ENCODE measurements around the gene CADM4.
"Not testable (repeated sequence)": the region's sequence is repeated elsewhere in the genome, so short reads cannot be mapped to it uniquely, and the experiment has no call there.

CADM4 gene

DNA sequence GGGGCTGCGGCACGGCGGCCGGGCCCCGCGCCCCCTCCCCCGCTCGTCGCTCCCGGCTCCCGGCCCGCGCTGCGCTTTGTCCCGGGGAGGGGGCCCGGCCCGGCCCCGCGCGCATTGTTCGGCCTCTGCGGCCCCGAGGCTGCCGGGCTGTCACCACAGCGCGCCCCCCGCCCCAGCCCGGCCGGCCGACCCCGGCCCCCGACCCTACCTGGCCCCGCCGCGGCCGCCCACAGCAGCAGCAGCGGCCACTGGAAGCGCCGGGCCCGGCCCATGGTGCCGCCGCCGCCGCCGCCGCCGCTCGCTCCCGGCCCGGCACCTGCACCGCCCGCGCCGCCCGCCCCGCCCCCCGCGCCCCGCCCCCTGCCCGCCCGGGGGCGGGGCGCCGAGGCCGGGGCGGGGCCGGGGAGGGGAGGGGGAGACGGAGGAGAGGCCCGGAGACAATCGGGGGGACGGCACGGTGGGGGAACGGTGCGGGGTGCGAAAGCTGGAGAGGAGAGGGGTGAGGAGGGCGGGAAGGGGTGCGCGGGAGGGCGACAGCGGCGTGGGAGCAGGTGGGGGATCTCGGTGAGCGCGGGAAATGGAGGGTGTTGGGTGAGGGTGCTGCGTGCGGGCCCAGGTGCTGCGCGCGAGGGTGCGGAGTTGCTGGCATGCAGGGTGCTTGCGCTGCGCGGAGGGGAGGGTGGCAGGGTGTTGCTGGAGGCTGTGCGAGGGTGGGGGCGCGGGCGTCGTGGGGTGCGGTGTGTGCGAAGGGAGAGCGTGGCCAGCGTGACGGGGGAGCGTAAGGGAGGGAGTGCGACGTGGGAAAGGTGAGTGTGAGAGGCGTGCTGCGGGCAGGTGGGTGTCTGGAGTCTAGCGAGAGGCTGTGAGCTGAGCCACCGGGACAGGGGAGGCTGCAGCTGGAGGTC is at the start of gene CADM4:
TSS of gene CADM4 (minus strand) at position 332 of the 905 bp plus-strand sequence. CDS start at position 272, 60 bp downstream.
- DNase-seq = peak; percentile 36

DNA sequence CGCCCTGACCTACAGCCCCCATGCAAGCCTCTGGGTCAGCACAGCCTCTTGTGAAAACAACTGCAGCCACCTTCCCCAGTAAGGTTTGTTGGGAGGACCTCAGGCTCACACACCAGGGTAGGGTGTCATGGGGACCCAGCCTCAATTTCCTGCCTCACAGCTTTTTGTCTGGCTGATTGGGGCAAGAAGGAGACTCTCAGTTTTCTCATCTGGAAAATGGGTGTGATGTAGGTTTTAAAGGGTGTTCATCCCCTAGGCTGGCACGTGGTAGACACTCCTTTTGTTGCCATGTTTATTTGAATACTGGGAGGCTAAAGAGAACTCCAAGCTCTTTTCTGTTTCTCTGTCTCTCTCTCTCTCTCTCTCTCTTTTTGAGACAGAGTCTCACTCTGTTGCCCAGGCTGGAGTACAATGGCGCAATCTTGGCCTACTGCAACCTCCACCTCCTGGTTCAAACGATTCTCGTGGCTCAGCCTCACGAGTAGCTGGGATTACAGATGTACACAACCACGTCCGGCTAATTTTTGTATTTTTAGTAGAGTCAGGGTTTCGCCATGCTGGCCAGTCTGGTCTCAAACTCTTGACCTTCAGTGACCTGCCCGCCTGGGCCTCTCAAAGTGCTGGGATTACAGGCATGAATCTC is 48.5 kb upstream of the CADM4 start:
- no peak for DNase-seq

DNA sequence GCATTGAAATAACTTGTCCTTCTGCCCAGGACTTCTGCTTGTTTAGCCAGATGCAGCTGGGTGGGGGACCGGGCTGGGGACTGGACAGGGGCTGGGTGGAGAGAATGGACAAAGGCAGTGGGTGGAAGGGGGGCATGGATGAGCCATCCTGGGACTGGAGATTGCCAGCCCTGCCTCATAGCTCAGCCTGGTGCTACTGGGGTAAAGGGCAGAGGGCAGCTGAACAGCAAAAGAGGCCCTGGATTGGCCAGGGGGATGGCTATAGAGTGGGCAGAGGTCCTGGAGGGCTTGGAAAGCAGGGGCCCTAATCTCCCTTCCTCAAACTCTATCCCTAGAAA is 48.0 kb upstream of the CADM4 start:
- no peak for DNase-seq

GRCh38 chr19:43684326-43684725 is 44.7 kb upstream of the CADM4 start:
- no peak for DNase-seq

DNA sequence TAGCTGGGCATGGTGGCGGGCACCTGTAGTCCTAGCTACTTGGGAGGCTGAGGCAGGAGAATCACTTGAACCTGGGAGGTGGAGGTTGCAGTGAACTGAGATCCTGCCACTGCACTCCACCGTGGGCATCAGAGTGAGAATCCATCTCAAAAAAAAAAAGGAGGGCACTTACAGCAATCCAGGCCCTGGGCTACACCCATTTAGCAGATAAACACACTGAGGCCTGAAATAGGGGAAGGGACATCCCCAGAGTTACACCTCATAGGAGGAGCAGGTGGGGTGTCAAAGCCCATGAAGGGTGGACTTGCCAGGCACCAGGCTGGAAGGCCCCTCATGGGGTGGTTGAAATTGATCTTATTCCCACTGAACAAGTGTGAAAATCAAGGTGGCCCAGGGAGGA is 44.3 kb upstream of the CADM4 start:
- DNase-seq = no peak

- no peak for DNase-seq
Observed at GRCh38 chr19:43682824-43683661, 43.4 kb upstream of the CADM4 start.

DNA sequence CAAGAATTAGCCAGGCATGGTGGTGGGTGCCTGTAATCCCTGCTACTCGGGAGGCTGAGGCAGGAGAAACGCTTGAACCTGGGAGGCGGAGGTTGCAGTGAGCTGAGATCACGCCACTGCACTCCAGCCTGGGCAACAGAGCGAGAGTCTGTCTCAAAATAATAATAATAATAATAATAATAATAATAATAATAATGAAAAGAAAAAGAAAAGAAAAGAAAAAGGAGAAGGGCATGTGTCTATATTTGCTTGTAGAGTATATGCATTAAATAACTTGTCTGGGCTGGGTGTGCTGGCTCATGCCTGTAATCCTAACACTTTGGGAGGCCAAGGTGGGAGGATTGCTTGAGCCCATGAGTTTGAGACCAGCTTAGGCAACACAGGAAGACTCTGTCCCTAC is 42.6 kb upstream of the CADM4 start:
- not testable (repeated sequence) for DNase-seq

GRCh38 chr19:43681821-43682220 is 42.2 kb upstream of the CADM4 start:
- no peak for DNase-seq

- no peak for DNase-seq
Observed at GRCh38 chr19:43678512-43679261, 39.0 kb upstream of the CADM4 start.

DNA sequence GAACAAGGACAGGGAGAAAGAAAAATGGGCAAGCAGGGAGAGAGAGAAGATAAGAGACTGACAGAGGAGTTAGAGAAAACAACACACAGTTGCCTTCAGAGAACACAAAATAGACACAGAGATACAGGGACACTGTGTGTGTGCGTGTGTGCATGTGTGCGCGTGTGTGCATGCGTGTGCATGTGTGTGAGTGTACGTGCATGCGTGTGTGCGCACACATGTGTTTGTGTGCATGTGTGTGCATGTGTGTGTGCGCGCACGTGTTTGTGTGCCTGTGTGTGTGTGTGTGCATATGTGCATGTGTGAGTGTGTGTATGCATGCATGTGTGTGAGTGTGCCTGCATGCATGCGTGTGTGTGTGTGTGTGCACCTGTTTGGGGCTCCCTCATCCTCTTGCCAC is 36.3 kb upstream of the CADM4 start:
- DNase-seq = no peak

- DNase-seq = no peak
Observed at GRCh38 chr19:43675269-43675879, 35.7 kb upstream of the CADM4 start.

- no peak for DNase-seq
Observed at GRCh38 chr19:43674596-43674995, 34.9 kb upstream of the CADM4 start.

GRCh38 chr19:43674183-43674582 is 34.5 kb upstream of the CADM4 start:
- no peak for DNase-seq

DNA sequence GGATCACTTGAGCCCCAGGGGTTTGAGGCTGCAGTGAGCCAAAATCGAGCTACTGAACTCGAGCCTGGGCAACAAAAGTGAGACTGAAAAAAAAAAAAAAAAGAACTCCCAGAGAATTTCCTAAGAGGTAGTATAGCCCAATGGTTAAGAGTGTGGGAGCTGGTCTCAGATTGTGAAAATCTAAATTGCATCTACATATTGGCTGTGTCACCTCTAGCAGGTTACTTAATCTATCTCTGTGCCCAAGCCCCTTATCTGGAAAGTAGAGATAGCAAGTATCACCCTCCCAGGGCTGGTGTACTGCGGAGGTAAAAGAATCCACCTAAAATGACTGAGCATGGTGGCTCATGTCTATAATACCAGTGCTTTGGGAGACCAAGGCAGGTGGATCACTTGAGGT is 34.0 kb upstream of the CADM4 start:
- DNase-seq = no peak

GRCh38 chr19:43672061-43672679 is 32.5 kb upstream of the CADM4 start:
- no peak for DNase-seq

- peak; percentile 94 for DNase-seq
Observed at GRCh38 chr19:43668406-43669109, 28.9 kb upstream of the CADM4 start.

GRCh38 chr19:43667876-43668405 is 28.3 kb upstream of the CADM4 start:
- DNase-seq = no peak

GRCh38 chr19:43667126-43667875 is 27.7 kb upstream of the CADM4 start:
- DNase-seq = no peak

GRCh38 chr19:43664018-43664417 is 24.4 kb upstream of the CADM4 start:
- no peak for DNase-seq

GRCh38 chr19:43662487-43662886 is 22.8 kb upstream of the CADM4 start:
- DNase-seq = no peak

Data from activated T-cell treated with anti-CD3 and anti-CD28 coated beads for 4 hours (primary cell).